IMR-90 (cell line): ENCODE data around the gene TEX13B. TPM values are rescaled to one million over a fixed set of nuclear protein-coding genes. Genes with fewer than 3 reads are reported as not detected.

Experiments
- ATAC-seq: fragments of 200-7000 bp; cut with Tn5 transposase; 2 replicates; pipeline ENCODE4 v1.9.1; 2020; ENCODE audit warnings: low read depth, mild to moderate bottlenecking, moderate library complexity
- BruUV-seq: library from RNA; stranded (reverse); fragments of 400-500 nt; replicated peaks from 2 replicates; lab custom pipeline; 2021; lab: Mats Ljungman, UMichigan
- CTCF ChIA-PET: fragments of 300-600 bp; formaldehyde crosslinking; extraction: SDS; loops from one replicate; lab custom pipeline; 2021; ENCODE audit warnings: antibody characterized with exemption; lab: Yijun Ruan, JAX
- POLR2A ChIA-PET: fragments of 300-600 bp; sonication (Branson Sonifier 250); formaldehyde crosslinking; loops from one replicate; lab custom pipeline; 2022; ENCODE audit warnings: antibody characterized with exemption; ENCODE audit not compliant: unreplicated experiment; lab: Charles Lee
- DNase-seq: peaks from one replicate; pipeline ENCODE4 v3.0.0; 2013
- H2AFZ ChIP-seq: replicated peaks from 2 replicates; pipeline ENCODE3; 2013; ENCODE audit warnings: low read length, mild to moderate bottlenecking; ENCODE audit not compliant: poor library complexity
- H2AK5ac ChIP-seq: 2 replicates; pipeline ENCODE4 v1.6.1; 2013; ENCODE audit warnings: low read depth, low read length, inconsistent platforms
- H2AK9ac ChIP-seq: replicated peaks from 2 replicates; pipeline ENCODE3; 2013; ENCODE audit warnings: mild to moderate bottlenecking, low read depth, low read length, moderate library complexity; ENCODE audit not compliant: poor library complexity
- H2BK120ac ChIP-seq: 2 replicates; pipeline ENCODE4 v1.6.1; 2013; ENCODE audit warnings: low read depth, low read length, inconsistent platforms
- H2BK15ac ChIP-seq: 3 replicates; pipeline ENCODE4 v1.6.1; 2013; ENCODE audit warnings: low read depth, low read length, inconsistent platforms
- H2BK20ac ChIP-seq: 2 replicates; pipeline ENCODE4 v1.6.1; 2013; ENCODE audit warnings: low read depth, mild to moderate bottlenecking, inconsistent platforms, low read length, moderate library complexity
- H2BK5ac ChIP-seq: 2 replicates; pipeline ENCODE4 v1.6.1; 2013; ENCODE audit warnings: mild to moderate bottlenecking, low read depth, low read length, inconsistent platforms; ENCODE audit not compliant: poor library complexity, severe bottlenecking
- H3K14ac ChIP-seq: replicated peaks from 2 replicates; pipeline ENCODE4 v1.6.1; 2013; ENCODE audit warnings: low read depth, low read length, inconsistent platforms
- H3K18ac ChIP-seq: 2 replicates; pipeline ENCODE4 v1.6.1; 2013; ENCODE audit warnings: low read depth, low read length, control low read depth
- H3K23ac ChIP-seq: 2 replicates; pipeline ENCODE4 v1.6.1; 2013; ENCODE audit warnings: low read depth, low read length, inconsistent platforms
- H3K27ac ChIP-seq: 2 replicates; pipeline ENCODE4 v1.5.1; 2013; ENCODE audit warnings: mild to moderate bottlenecking, control low read depth, low read length; ENCODE audit not compliant: insufficient read depth
- H3K27me3 ChIP-seq: 2 replicates; pipeline ENCODE4 v1.6.1; 2013; ENCODE audit warnings: low read length; ENCODE audit not compliant: control insufficient read depth, insufficient read depth
- H3K36me3 ChIP-seq: 2 replicates; pipeline ENCODE4 v1.6.1; 2013; ENCODE audit warnings: low read length, mixed read lengths; ENCODE audit not compliant: control insufficient read depth, insufficient read depth
- H3K4ac ChIP-seq: 2 replicates; pipeline ENCODE4 v1.6.1; 2013; ENCODE audit warnings: low read depth, low read length, inconsistent platforms
- H3K4me1 ChIP-seq: 2 replicates; pipeline ENCODE4 v1.6.1; 2013; ENCODE audit warnings: low read length, mixed read lengths; ENCODE audit not compliant: control insufficient read depth, insufficient read depth
- H3K4me2 ChIP-seq: 2 replicates; pipeline ENCODE4 v1.6.1; 2013; ENCODE audit warnings: low read depth, mild to moderate bottlenecking, control low read depth, low read length, moderate library complexity
- H3K4me3 ChIP-seq: 2 replicates; pipeline ENCODE4 v1.5.1; 2013; ENCODE audit warnings: low read depth, mild to moderate bottlenecking, control low read depth, low read length, moderate library complexity; ENCODE audit not compliant: insufficient read depth
- H3K56ac ChIP-seq: 2 replicates; pipeline ENCODE4 v1.6.1; 2013; ENCODE audit warnings: low read length, inconsistent platforms; ENCODE audit not compliant: insufficient read depth; ENCODE audit errors: extremely low read depth
- H3K79me1 ChIP-seq, 2 experiments: 2 replicates each; pipeline ENCODE4 v1.6.1; 2013; ENCODE audit warnings: low read length in 2 of 2, inconsistent platforms in 1 of 2, low read depth in 1 of 2
- H3K9ac ChIP-seq: 2 replicates; pipeline ENCODE4 v1.6.1; 2013; ENCODE audit warnings: low read depth, low read length, control low read depth
- H3K9me1 ChIP-seq: 2 replicates; pipeline ENCODE4 v1.6.1; 2013; ENCODE audit warnings: low read length, inconsistent platforms; ENCODE audit not compliant: insufficient read depth
- H3K9me3 ChIP-seq: 2 replicates; pipeline ENCODE4 v1.6.1; 2013; ENCODE audit warnings: low read length; ENCODE audit not compliant: control insufficient read depth, insufficient read depth
- H4K20me1 ChIP-seq: 2 replicates; pipeline ENCODE4 v1.6.1; 2013; ENCODE audit warnings: low read length, inconsistent platforms; ENCODE audit not compliant: insufficient read depth
- H4K5ac ChIP-seq: 2 replicates; pipeline ENCODE4 v1.6.1; 2013; ENCODE audit warnings: mild to moderate bottlenecking, low read depth, low read length, control low read depth
- H4K8ac ChIP-seq, 2 experiments: 2 replicates each; pipeline ENCODE4 v1.6.1; 2013; ENCODE audit warnings: low read depth in 2 of 2, low read length in 2 of 2, control low read depth in 1 of 2, inconsistent platforms in 1 of 2
- H4K91ac ChIP-seq: 2 replicates; pipeline ENCODE4 v1.6.1; 2013; ENCODE audit warnings: low read depth, low read length, inconsistent platforms; ENCODE audit not compliant: insufficient read depth
- SMC3 ChIP-seq: fragments of 150-350 bp; IDR thresholded peaks from 2 replicates; pipeline ENCODE4 v1.6.1; 2016; ENCODE audit warnings: low read depth, mild to moderate bottlenecking, antibody characterized with exemption, low read length, moderate library complexity
- whole genome bisulfite sequencing, 2 experiments: methylation state at CpG; one replicate each; pipeline versions ENCODE4 v1.1.5 to v1.1.7; 2013; ENCODE audit warnings: missing lambda C conversion rate in 2 of 2; ENCODE audit not compliant: insufficient read length in 1 of 2; ENCODE audit errors: extremely low coverage in 2 of 2; 5-methylcytosine and 5-hydroxymethylcytosine counted together
- dilution Hi-C: fragments of 300-500 bp; cut with HindIII; formaldehyde crosslinking; loops from one replicate; pipeline ENCODE4 v1.14.3; 2018; ENCODE audit warnings: low sequenced_read_pairs; ENCODE audit not compliant: unreplicated experiment
- in situ Hi-C: fragments of 300-500 bp; cut with MboI; formaldehyde crosslinking; loops from 3 replicates; pipeline ENCODE4 v1.14.3; 2019; ENCODE audit warnings: low sequenced_read_pairs, inconsistent platforms, mixed read lengths
- intact Hi-C: fragments of 100-400 bp; cut with micrococcal nuclease; formaldehyde crosslinking; loops from 2 replicates; pipeline ENCODE4 v1.10.0; 2022
- polyA plus RNA-seq, 3 experiments: library from polyadenylated mRNA; depleted of rRNA; stranded (reverse); fragments of >200 nt; gene quantifications; 2 replicates each; pipeline ENCODE4 v1.2.3, GENCODE V29; 2012; ENCODE audit warnings: low replicate concordance in 1 of 3
- total RNA-seq: library from RNA; depleted of rRNA; stranded (reverse); fragments of >200 nt; gene quantifications from 2 replicates; pipeline ENCODE4 v1.2.3, GENCODE V29; 2012
- TF ChIP-seq, protein P1 (sequence below): conservative IDR thresholded peaks from 2 replicates; pipeline ENCODE4 v1.5.1; 2012; ENCODE audit warnings: mild to moderate bottlenecking, low read depth, low read length, improper control_type of control experiment

The TEX13B gene
- total and polyA plus RNA-seq, 2 of the 4 experiments (the other 2 are of a cell fraction) = not detected

DNA sequence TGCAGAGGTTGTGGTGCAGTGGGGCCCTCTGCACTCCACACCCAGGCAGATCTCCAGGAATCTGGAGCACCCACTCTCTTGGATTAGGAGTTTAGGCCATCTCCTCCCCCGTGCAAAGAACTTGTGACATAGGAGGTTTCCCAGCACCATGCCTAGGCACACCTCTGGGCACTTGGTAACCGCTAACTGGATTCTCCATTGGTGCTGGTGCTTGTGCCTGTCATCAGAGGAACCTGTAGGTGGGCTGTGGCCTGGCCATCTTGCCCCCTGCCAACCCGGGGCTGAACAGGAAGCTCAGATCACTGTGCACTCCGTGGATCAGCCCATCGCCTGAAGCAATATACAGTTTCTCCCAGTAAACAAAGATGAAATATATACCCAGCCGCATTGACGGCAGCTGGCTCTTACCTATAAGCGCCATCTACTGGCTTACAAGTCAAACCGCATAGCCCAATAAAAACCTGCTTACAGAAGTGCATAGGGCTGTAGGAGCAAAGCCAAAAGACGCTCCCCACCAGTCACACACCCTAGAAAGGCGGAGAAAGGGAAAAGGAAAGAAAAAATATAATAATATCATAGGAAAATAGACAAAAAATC, 19.1 kb upstream of the TEX13B start:
- Histone ChIP-seq H2AK5ac (no peak overlapping the region), H2AK9ac (no peak overlapping the region), H4K91ac (no peak overlapping the region), H2BK15ac (no peak overlapping the region), H3K23ac (no peak overlapping the region; the same call in 1 of the 2 replicates), H4K20me1 (no peaks in the 10 kb centered on the region), H3K79me1 (no peaks in the 10 kb centered on the region), H3K27ac (no peak overlapping the region), H3K4me2 (no peak overlapping the region), H3K9ac (no peak overlapping the region), H3K18ac (no peak overlapping the region), H3K14ac (no peak overlapping the region), H3K9me3 (no peaks in the 10 kb centered on the region; the same call in 1 of the 2 replicates), H2BK120ac (no peak overlapping the region), H2BK20ac (no peak overlapping the region), H2AFZ (peak overlapping the region; percentile 67), H3K4me1 (no peaks in the 10 kb centered on the region), H2BK5ac (no peak overlapping the region), H3K9me1 (no peaks in the 10 kb centered on the region), H3K27me3 (peaks cover 2% of the 10 kb centered on the region), H3K56ac (no peak overlapping the region), H3K4me3 (no peak overlapping the region), H3K4ac (no peak overlapping the region), H3K36me3 (no peaks in the 10 kb centered on the region), H4K8ac (no peak overlapping the region), H4K5ac (no peak overlapping the region)
- dilution Hi-C loops = no loop called here
- ChIA-PET POLR2A (no interaction called here), CTCF (no interaction called here)
- in situ Hi-C loops = no loop called here
- TF ChIP-seq SMC3 = no peak
- TF ChIP-seq, protein P1, sequence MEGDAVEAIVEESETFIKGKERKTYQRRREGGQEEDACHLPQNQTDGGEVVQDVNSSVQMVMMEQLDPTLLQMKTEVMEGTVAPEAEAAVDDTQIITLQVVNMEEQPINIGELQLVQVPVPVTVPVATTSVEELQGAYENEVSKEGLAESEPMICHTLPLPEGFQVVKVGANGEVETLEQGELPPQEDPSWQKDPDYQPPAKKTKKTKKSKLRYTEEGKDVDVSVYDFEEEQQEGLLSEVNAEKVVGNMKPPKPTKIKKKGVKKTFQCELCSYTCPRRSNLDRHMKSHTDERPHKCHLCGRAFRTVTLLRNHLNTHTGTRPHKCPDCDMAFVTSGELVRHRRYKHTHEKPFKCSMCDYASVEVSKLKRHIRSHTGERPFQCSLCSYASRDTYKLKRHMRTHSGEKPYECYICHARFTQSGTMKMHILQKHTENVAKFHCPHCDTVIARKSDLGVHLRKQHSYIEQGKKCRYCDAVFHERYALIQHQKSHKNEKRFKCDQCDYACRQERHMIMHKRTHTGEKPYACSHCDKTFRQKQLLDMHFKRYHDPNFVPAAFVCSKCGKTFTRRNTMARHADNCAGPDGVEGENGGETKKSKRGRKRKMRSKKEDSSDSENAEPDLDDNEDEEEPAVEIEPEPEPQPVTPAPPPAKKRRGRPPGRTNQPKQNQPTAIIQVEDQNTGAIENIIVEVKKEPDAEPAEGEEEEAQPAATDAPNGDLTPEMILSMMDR = peak; percentile 37
- WGBS, 2 experiments = 40% methylated on average over 1 of the region's 11 CpGs; no CpG with 5 or more reads in 1 of the 2 experiments
- intact Hi-C loops = loop anchor here (10.0 kb wide), 1 partner anchor 977 kb away; no protein-coding TSS in a partner anchor
- DNase-seq = peak; percentile 36
- peak; percentile 65 for ATAC-seq
- no TSS peak for BruUV-seq
